Stimulated activated CD8-positive, alpha-beta memory T cell treated with anti-CD3 and anti-CD28 coated beads, Interleukin-7, amount 100 ng/mL, for 4 hours (primary cell): ENCODE measurements around the gene CDYL2.

Source experiments
- DNase-seq, 2 donors: peaks; one replicate each; pipeline ENCODE4 v3.0.0-alpha.2; 2020; ENCODE audit warnings: low read depth in 2 of 2

The CDYL2 gene

GRCh38 chr16:80594756-80595155 lies 209.6 kb downstream of the CDYL2 start:
- no peak for DNase-seq

- no peak for DNase-seq
Observed at GRCh38 chr16:80592273-80592672, 212.1 kb downstream of the CDYL2 start.

DNA sequence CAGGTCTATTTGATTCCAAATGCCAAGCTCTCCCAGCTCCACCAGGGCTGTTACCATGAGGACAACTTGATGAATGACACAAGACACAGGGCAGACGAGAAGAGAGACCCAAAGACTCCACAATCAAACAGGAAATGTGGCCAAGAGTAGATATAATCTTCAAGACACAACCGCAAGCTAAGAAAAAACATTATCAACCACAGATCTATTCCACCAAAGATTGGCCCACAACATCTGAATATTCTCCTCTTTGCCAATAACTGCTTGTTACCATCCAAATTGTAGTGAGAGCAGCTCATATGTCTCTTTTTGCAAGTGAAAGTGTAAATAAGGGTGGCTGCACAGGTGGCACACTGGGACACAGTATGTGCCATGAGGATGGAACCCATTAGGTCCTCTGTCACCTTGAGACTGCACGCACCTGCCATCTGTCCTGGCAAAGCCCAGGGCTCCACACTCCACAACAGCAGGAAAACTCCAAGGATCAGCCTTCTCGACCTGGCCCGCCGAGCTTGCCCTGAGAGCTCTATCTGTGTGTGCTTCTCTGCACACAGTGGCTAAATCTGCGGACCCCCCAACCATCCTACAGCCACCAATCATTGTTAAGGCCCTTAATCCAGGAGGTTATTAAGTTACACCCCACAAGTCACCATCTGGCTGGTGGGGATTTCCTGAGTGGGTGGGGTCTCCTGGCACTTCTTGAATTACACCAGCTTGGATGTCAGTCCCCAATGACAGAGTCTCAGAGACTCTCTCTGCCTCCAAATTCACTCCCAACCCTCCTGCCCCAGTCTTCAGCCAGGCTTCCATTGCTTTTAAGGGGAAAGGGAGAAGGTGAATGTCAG lies 213.1 kb downstream of the CDYL2 start:
- no peak for DNase-seq

GRCh38 chr16:80587071-80587470 lies 217.3 kb downstream of the CDYL2 start:
- no peak for DNase-seq

- no peak for DNase-seq
Observed at GRCh38 chr16:80586476-80586875, 217.9 kb downstream of the CDYL2 start.

DNA sequence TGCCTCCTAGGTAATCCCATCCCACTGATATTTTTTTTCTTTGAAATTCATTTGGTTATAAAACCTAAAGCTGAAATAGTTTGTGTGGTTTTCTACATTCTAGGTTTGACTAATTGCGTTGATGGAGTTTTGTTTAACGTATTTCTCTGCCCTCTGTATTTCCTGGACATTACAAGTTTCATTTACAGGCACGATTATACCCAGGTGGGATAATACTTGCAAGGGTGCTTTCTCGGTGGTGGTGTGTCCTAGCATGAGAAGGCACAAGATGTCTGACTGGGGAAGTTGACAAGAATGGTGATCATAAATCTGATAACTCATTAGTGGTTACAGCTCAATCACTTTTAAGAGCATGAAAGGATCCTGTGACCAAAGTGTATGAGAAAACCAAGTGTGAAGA lies 218.6 kb downstream of the CDYL2 start:
- no peak for DNase-seq

- no peak for DNase-seq
Observed at GRCh38 chr16:80583466-80583865, 220.9 kb downstream of the CDYL2 start.

- peak; percentile 37 to 44 for DNase-seq
Observed at GRCh38 chr16:80580109-80580832, 224.1 kb downstream of the CDYL2 start.

DNA sequence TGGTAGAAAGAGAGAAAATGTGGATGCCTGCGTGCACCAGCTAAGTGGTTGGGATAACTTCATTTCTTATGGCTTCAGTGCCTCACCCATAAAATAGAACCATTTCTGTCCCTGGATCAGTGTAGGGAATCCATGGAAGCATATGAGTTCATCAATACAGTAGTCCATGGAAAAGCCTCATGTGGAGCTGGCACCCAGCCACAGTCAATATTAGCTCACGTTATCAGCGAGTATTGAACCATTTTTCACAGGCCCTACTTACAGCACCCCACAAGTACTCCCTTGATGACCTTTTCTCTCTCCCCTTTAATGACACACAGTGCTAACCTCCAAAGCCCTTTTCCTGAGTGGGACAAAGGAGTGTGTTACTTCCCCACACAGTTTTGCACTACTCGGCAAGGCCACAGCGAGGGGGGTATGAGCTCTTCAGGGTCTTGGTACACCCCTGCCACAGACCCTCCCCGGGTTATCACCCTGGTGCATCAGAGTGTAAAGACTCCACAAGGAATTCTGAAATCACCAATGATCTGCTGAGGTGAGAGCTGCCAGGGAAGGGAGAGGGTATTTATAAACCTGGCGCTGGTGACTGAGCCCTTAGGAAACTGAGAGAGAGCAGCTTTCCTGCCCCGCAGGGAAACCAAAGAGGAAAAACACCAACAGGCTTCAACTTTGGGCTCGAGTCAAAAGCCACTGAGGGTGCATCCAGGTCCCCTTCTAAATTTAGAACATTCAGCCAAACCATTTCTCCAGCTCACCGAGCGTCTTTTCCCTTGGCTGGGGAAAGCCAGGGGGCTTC lies 226.7 kb downstream of the CDYL2 start:
- no peak for DNase-seq

GRCh38 chr16:80576343-80576912 lies 228.0 kb downstream of the CDYL2 start:
- DNase-seq, result no peak

DNA sequence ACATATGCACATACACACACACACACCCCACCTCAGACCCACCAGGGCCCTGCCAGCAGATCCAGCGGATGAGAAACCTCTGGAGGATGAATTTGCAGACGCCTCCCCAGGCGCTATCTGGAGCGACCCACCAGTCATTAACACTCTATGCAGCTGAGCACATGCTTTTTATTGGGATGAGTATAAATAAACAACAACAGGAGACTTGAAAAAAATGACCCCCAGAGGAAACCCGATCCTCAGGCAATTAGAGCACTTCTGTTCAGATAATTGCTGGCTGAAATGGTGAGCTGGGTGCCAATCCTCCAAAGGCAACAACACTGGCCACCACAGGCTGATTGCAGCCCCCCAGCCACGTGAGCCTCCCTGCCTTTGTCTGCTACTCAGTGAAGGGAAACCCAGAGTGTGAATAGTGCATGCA lies 230.7 kb downstream of the CDYL2 start:
- DNase-seq, result no peak

GRCh38 chr16:80570106-80570478 lies 234.3 kb downstream of the CDYL2 start:
- DNase-seq, result no peak

DNA sequence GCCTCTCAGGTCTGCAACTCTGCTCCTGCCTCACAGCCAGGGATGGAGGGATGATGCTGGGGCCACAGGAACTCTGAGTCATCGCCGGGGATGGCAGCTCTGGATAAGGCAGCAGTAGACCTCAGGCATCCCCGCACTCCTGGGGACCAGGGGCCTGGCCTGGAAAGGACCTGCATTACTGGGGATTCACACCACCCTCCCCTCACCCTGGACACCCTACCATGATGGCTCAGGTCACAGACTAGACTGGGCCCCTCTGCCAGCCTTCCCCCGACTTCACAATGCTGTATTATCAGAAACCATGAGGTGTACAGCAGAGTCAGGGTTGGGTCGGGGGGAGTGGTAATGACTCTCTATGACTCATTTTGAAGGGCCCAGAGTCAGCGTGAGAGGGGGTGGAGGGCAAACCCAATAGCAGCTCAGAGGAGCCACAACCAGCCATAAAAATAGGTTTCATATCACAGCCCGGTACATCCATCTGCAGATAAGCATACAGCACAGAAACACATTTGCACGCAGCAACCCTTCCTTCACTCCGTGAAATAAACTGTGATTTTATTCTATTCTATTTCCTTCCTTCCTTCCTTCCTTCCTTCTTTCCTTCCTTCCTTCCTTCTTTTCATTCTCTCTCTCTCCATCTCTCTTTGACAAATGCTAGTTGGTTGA lies 234.8 kb downstream of the CDYL2 start:
- peak; percentile 58 to 64 for DNase-seq

DNA sequence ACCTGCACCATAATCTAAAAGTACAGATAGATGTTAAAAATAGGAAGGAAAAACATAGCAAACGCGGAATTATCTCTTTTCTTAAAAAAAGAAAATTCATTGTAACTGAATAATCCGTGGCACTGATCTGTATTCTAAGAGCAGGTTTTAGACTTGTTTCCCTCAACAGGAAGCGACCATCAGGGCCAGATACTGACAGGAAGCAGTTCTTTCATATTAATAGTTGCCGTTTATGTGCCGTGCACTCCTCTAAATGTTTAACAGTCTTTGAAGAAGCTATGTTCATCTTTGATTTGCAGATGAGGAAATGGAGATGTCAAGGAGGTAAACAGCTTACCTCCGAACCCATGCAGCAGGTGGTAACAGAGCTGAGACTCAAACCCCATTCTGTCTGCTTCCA lies 240.0 kb downstream of the CDYL2 start:
- DNase-seq, result no peak

GRCh38 chr16:80563066-80563465 lies 241.3 kb downstream of the CDYL2 start:
- no peak for DNase-seq

GRCh38 chr16:80559369-80559768 lies 245.0 kb downstream of the CDYL2 start:
- DNase-seq, result no peak

DNA sequence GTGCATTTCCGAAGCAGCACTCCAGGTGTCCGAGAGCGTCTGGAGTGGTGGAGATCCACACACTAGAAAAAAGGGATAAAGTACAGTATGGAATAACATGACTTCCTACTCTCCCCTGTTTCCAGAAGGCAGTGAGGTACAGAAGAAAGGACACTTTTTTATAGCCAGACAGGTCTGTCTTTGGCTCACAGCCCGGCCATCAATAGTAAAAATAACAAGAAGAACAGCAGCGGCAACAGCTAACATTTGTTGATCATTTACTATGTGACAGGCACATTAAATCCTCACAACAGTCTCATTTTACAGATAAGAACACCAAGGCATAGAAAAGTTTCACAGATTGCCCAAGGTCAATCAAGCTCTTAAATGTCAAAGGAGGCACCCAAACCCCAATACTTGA lies 247.4 kb downstream of the CDYL2 start:
- DNase-seq, result no peak

DNA sequence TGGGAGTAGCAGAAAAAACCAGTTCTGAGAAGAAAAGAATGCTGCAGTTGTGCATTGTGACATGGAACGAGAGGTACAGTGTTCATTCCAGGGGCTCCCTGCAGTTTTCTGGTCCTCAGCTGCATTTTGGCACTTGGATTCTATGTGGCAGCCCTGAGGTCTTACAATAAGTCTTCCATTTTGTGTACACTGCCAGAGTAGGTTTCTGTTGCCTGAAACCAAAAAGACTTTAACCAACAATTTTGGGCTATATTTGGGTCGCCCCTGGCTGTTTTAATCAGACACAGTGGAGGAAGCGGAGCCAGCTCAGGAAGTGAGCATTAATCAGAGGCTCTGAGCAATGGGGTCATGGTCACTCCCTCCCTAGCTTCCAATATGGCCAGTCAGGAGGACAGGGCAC lies 247.9 kb downstream of the CDYL2 start:
- DNase-seq, result no peak

DNA sequence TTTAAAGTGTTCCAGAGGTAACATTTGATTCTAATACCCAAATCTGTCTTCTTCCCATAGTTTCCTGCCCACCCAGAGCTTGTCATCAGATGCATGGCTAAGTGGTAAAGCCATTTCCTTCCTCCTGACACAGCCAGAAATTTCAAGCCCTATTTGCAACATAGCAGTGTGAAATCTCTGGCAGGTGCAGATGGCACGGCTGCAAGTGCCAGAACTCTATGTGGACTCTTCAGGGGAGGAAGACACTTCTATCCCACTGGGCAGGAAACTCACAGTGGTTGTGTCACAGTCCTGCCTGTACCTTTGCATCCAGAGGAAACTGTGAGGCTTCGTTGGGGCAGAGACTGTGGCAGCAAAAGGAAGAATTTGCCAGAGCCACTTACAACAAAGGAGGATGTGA lies 250.4 kb downstream of the CDYL2 start:
- no peak for DNase-seq

- no peak for DNase-seq
Observed at GRCh38 chr16:80552277-80552676, 252.1 kb downstream of the CDYL2 start.
